GM19035 (cell line): ENCODE data around the gene UTS2.

Experiments
- ATAC-seq: cut with Tn5 transposase; IDR thresholded peaks from one replicate; pipeline ENCODE4 v1.9.1; 2021; ENCODE audit not compliant: unreplicated experiment

The UTS2 gene

GRCh38 chr1:7852804-7853683 lies at the start of gene UTS2:
UTS2 (minus strand) TSS chr1:7853065; CDS start chr1:7853003, 62 bp downstream.
- ATAC-seq = no peak

GRCh38 chr1:7899741-7900140 lies 46.9 kb upstream of the UTS2 start:
- ATAC-seq = no peak

GRCh38 chr1:7898962-7899361 lies 46.1 kb upstream of the UTS2 start:
- no peak for ATAC-seq

- no peak for ATAC-seq
Measured at GRCh38 chr1:7896994-7897393, 44.1 kb upstream of the UTS2 start.

GRCh38 chr1:7893529-7894180 lies 40.8 kb upstream of the UTS2 start:
- ATAC-seq = no peak

- no peak for ATAC-seq
Measured at GRCh38 chr1:7891804-7892203, 38.9 kb upstream of the UTS2 start.

DNA sequence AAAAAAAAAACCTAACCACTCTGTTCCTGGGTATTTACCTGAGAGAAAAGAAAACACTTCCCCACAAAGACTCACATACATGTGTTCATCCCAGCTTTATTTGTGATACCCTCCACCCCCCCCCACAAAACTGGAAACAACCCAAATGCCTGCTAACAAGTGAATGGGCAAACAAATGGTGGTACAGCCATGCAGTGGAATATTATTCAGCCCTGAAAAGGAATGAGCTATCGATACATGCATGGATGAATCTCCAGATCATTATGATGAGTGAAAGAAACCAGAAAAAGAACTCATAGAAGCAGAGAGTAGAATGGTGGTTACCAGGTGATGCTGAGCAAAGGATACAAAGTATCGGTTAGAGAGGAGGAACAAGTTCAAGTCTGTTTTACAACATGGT lies 38.0 kb upstream of the UTS2 start:
- no peak for ATAC-seq

- no peak for ATAC-seq
Measured at GRCh38 chr1:7888248-7889081, 35.6 kb upstream of the UTS2 start.

- no peak for ATAC-seq
Measured at GRCh38 chr1:7886405-7886745, 33.5 kb upstream of the UTS2 start.

DNA sequence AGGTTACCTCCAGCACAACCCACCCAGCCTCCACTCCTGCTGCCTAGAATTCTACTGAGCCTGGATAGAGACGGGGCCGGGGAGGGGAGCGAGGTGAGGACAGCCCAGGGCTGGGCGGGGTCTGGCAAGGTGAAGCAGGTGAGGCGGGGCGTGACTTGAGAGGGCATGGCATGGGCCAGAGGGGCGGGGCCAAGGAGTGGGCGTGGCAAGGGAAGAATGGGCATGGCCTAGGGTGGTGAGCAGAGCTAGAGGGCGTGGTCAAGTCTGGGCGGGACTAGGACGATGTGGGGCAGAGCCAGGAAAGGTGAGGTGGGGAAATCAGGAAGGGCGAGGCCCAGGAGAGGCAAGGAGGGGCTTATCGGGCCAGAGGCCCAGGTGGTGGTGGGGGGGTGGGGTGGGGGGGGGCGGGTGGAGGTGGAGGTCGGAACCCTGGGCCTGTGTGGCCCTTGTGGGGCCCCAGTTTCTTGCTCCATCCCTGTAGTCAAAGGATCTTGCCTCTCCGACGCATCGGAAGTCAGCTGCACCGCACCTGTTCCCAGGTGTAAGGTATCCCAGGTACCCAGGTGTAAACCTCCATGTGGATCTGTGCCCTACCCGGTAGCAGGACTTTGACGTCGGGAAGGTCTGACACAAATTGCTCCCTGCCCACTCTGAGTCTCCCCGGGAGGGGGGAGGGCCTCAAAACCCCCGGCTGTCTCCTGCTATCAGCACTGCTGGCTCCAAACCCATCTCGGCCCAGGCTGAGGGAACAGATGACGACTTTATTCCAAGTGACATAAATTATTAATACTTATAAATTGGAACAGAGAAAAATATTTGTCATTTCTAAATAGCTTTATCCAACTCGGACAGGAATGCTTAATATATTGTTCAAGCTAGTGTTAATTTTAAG lies 32.9 kb upstream of the UTS2 start:
- no peak for ATAC-seq

DNA sequence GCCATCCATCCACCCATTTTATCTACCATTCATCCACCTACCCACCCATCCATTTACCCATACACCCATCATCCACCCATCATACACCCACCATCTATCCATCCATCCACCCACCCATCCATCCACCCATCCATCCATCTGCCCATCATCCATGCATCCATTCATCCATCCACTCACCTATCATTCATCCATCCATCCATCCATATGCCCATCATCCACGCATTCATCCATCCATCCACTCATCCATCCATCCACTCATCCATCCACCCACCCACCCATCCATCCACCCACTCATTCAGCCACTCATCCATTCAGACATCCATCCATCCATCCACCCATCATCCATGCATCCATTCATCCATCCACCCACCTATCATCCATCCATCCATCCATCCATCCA lies 31.9 kb upstream of the UTS2 start:
- ATAC-seq = no peak

DNA sequence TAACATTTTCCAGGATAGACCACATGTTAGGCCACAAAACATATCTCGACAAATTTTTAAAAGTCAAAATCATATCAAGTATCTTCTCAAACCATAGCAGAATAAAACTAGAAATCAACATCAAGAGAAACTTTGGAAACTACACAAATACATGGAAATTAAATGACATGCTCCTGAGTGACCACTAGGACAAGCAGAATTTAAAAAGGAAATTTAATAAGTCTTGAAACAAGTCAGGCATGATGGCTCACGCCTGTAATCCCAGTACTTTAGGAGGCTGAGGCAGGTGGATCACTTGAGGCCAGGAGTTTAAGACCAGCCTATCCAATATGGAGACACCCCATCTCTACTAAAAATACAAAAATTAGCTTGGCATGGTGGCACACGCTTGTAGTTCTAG lies 26.4 kb upstream of the UTS2 start:
- no peak for ATAC-seq

GRCh38 chr1:7878027-7878426 lies 25.2 kb upstream of the UTS2 start:
- no peak for ATAC-seq

- ATAC-seq = no peak
Measured at GRCh38 chr1:7873801-7874795, 21.2 kb upstream of the UTS2 start.

DNA sequence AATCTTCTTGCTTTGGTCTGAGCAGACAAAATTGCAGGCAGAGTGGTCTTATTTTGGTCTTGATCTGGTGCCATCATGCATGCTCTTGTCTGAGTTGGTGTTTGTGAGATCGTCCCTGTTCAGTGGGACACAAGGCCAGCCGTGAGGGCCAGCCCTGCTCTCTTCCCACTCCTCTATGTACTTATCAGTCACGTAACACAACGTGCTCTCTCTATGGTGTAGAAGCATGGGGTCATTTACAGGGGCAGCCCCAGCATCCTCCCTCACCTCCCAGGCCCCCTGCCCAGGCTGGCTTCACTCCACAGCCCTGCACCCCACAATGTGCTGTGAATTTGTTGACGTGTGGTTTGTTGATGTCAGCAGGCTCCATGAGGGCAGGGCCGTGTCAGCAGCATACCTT lies 18.3 kb upstream of the UTS2 start:
- ATAC-seq = no peak

DNA sequence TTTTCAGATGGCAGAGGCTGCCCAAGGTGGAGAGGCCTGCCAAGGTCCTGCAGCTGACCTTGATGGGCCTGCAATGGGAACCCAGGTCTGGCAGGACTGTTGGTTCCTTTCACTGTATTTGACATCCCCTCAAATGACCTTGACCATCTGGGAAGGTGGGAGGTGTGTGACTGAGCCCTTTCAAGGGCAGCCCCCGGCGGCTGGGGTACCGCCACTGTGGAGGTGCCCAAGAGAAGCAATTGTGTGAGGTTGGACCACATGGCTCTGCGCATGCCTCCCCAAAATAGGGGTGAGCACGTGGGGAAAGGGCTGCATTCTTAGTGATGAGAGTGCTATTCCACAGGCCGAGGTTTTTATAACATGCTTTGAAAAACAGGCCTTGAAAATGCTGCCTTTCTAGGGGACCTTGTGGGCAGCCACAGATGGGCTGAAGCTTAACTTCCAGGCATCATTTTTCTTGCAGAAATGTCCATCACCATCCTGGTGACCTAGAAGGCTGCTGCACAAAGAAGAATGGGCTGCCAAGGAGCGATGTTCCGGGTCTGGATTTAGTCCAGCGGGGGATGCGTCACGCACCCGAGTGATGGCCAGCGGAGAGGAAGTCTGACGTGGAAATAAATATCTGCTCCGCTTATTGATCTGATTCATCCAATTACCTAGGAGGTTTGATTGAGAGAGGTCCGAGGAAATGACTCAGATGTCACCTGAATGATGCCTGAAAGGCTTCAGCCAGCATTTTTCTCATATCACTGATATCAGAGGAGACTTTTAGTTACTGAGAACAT lies 16.5 kb upstream of the UTS2 start:
- ATAC-seq = no peak

GRCh38 chr1:7868070-7868780 lies 15.4 kb upstream of the UTS2 start:
- no peak for ATAC-seq

DNA sequence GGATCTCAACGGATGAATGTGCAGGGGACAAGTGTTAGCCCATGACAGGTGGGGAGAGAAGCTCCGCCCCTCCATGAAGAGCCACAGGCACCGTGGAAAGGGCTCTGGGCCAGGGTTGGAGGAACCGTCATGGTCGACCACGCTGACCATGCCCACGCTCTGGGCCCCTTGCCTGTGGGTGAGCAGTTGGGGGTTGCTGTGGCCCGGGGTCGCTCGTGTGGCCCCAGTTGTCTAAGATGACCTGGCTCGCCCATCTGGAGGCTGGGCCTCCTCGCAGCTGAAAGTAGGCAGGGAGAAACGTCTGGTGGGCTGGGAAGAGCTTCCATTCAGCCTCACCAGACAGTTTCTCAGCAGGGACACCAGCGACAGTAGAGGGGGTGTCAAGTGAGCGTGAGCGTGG lies 13.1 kb upstream of the UTS2 start:
- ATAC-seq = no peak
